HG03432 (cell line): ENCODE data around the gene GRK5.

Experiments used
- ATAC-seq: cut with Tn5 transposase; IDR thresholded peaks from one replicate; pipeline ENCODE4 v1.9.1; 2021; ENCODE audit warnings: mild to moderate bottlenecking, moderate library complexity; ENCODE audit not compliant: unreplicated experiment

The GRK5 gene

DNA sequence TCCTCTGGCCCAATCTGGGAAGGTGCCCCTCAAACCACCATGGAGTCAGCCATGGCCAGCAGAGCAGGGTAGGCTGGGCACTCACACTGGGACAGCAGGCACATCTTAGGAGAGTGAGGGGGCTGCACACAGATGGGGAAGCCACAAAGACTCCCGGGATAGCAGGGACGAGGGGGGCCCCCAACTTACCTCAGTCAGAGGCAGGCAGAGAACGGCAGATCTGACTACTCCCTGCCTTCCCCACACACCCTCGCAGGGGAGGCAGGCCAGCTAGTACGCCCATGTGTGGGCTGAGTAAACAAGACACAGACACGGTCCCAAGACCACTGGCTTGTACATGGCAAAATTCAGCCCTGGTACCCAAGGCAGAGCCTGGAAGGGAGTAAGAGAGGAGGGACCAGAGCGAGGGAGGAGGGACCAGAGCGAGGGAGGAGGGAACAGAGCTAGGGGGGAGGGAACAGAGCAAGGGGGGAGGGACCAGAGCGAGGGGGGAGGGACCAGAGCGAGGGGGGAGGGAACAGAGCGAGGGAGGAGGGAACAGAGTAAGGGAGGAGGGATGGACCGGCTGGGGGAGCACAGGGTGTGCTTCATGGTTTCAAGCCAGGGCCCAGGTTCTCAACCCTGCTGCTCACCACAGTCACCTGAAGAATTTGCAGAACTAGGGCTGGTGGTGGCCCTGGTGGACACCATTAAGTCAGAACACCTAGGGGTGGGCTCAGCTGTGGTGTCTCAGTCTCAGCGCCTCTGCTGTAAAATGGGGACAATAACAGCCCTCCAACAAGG lies 261.4 kb downstream of the GRK5 start:
- ATAC-seq = no peak

DNA sequence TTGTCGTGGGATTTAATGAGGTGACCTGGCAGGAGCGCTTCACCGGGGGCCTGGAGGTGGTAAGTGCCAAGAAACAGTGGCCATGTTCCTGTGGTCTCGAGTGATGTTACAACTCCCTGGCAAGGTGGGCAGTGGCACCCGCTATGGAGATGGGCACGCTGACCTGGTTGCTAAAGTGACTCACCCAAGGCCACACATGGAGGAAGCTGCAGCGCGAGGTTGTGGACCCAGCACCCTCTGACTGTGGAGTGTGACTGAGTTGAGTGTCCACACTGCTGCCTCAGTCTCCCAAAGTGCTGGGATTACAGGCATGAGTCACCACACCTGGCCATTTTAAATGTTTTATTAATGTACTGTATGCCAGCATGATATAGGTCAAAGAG lies 261.9 kb downstream of the GRK5 start:
- no peak for ATAC-seq

DNA sequence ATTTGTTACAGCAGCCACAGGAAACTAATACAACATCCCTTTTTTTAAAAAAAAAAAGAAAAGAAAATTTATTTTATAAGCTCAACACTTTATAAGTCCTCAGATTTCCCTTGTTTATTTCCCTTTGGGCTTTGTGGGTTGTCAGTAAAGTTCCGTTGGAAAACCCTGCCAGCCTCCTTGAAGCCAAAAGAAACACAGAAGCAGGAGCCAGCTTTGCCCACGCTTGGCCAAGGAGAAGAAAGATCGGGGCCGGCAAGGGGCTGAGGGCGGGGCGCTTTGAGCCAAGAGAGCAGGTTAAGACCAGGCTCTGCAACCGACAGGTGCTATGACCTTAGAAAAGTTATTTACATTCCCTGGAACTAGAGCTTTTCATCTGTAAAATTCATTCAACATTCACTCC lies 262.5 kb downstream of the GRK5 start:
- ATAC-seq = no peak

DNA sequence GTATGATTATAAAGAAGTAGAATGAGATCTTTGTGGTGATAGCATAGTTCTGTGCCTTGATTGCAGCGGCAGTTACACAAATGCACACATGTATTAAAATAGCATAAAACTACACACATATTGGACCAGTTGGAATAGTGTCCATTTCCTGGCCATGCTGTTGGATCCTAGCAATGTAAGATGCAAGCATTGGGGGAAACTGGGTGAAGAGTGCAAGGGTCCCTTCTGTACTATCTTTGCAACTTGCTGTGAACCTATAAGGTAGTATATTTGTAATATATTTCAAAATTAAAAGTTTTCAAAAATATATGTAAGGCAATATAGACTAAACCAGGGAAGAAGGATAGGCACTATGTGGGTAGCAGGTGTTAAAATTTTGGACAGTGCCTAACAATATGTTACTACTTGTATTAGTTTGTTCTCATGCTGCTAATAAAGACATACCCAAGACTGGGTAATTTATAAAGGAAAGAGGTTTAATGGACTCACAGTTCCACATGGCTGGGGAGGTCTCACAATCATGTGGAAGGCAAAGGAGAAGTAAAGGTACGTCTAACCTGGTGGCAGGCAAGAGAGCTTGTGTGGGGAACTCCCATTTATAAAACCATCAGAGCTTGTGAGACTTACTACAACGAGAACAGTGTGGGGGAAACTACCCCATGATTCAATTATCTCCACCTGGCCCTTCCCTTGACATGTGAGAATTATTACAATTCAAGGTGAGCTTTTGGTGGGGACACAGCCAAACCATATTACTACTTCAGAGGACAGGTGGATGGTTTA lies 263.7 kb downstream of the GRK5 start:
- ATAC-seq = no peak

DNA sequence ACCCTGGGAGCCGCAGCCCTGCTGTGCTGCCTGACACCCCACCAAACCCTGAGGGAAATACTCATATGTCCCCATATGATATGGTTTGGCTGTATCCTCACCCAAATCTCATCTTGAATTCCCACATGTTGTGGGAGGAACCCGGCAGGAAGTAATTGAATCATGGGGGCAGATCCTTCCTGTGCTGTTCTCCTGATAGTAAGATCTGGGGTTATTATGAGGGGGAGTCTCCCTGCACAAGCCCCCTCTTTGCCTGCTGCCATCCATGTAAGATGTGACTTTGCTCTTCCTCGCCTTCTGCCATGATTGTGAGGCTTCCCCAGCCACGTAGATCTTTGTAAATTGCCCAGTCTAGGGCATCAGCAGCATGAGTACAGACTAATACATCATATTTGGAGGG lies 266.4 kb downstream of the GRK5 start:
- ATAC-seq = no peak

DNA sequence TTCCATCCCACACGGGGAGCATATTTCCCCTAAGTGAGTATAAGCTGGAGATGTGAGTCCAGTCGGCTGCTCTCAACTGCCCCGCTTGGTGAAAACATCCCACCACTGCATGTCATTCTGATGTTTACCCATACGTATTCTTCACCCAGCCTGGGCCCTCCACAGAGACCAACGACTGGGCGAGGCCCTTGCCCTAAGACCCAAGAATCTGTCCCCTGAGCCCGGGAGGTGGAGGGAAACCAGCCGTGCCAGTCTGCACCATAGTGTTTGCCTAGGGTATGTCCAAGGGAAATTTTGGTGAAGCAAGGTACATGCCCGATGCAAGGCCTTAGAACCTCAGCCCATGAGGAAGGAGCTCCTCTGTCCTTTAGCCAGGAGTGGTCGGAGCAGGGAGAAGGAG lies 267.2 kb downstream of the GRK5 start:
- ATAC-seq = no peak

DNA sequence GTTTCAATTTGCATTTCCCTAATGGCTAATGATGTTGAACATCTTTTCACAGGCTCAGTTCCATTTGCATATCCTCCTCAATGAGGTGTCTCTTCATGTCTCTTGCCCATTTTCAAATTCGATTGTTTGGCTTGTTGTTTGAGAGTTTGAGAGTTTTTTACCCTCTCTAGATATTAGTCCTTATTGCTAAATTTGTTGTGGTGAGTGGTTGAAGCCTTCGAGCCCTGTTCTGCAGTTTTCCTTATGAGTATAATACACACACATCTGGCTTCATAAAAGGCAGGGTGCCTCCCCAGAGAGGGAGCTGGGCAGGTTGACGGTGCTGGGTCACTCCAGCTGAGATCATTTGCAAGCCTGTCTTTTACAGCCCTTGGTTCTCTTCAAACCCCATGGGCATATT lies 270.1 kb downstream of the GRK5 start:
- ATAC-seq = peak; percentile 65

DNA sequence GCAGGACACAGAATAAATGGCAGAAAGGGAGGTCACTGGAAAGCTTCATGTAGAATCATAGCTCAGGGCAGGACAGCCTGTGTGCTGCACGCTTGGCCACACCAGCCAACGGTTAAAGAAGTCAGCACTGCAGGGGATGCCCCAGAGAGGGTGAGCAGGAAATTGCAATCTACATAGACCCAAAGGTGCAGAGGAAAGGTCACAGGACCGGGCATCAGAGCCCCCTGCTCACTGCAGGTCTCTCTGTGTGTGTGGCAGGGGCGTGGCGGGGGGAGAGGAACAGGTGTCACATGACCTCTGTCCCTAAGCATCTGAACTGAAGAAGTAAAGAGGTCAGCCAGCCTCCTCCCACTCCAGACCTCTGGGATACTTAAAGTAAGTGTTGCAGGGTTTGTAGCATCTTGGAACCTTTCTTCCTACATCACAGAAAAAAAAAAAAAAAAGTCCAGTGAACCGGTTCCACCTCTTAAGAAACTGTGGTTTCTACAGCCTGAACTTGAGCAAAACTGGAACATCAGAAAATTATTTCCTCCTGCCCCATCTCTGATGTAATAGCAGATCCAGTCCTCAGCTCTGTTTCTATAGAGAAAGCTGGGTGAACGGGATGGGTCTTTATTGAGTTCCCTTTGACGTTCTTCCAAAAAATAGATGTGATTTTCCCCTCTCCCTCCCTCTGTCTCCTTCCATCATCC lies 270.9 kb downstream of the GRK5 start:
- peak; percentile 92 for ATAC-seq

DNA sequence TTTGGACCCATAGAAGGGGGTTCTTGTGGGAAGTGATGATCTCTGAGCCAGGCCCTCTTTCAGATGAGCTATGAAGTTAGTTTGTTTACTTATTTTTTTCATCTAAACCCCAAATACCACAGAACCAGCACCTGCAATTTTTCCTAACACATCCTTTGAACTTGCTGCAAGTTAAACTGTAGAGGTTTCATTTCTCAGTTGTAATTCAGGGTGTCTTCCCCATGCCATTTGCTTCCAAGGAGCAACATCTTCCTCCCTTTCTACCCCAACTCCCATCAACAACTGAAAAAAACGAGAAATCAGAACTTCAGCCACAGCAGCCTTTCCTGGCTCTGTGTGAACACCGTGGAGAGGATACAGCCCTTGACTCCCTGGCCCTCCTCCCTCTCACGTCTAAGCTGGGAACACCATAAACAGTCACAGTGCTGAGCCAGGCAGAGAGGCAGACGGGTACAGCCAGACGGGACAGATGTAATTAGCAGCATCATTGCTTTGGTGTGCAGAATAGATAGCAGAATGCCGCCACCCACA lies 271.5 kb downstream of the GRK5 start:
- no peak for ATAC-seq

DNA sequence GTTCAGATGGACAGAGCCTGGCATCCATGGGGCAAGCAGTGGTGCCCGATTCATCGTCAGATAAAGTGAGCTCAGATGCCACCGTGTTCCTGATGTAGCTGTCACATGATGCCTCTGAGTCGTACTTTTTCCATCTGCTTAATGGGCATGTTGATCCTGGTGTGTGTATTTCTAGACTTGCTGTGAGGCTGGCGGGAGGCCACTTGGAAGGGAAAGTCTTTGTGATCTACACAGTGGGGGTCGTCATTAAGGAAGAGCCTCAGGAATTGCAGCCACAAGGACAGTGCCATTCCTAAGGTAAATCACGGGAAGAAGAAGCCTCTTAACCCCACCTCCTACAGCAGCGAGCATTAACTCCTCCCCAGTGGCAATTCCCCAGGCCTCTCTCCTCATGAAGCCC lies 272.2 kb downstream of the GRK5 start:
- no peak for ATAC-seq

DNA sequence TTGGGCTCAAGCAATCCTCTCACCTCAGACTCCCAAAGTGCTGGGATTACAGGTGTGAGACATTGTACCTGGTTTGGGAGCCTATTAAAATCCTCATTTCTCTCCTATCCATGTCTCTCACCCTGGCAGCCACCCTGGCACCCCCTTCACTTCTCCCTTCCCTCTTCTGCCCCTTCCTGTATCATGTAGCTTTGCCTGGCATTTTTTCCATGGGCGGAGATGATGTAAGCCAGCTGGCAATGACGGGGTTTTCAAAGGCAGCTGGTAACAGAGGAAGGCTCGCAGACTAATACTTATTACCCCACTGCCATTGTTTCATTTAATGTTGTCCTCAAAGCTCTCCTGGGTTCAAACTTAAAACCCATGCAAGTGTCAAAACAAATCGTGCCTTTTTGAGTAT lies 273.3 kb downstream of the GRK5 start:
- no peak for ATAC-seq

DNA sequence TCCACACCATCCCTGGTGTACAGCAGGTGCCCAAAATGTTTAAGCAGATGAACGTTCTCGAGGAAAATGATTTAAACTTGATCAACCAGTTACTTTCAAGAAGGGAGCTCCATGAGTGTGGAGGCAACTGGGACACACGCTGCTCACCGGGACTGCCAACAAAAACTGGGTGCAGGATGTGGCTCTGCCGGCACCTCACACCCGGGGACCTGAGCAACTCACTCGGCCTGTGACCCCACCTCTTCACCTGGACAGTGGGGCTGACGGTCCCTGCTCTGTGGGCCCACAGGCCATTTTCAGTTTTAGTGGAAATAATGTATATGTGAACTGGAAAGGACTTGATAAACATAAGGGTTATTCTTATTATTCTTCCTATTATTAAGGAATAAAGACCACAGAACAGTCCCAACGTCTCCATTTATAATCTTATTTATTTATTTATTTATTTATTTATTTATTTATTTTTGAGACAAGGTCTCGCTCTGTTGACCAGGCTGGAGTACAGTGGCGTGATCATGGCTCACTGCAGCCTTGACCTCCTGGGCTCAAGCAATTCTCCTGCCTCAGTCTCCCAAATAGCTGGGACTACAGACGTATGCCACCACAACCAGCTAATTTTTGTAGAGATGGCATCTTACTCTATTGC lies 274.5 kb downstream of the GRK5 start:
- no peak for ATAC-seq

DNA sequence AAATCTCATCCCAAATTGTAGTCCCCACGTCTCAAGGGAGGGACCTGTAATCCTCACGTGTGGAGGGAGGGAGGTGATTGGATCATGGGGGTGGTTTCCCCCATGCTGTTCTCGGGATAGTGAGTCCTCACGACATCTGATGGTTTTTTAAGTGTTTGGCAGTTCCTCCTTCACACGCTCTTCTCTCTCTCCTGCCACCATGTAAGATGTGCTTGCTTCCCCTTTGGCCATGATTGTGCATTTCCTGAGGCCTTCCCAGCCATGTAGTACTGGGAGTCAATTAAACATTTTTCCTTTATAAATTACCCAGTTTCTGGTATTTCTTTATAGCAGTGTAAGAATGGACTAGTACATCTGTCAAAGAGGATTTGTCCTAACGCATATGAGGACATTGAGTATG lies 275.6 kb downstream of the GRK5 start:
- ATAC-seq = no peak

DNA sequence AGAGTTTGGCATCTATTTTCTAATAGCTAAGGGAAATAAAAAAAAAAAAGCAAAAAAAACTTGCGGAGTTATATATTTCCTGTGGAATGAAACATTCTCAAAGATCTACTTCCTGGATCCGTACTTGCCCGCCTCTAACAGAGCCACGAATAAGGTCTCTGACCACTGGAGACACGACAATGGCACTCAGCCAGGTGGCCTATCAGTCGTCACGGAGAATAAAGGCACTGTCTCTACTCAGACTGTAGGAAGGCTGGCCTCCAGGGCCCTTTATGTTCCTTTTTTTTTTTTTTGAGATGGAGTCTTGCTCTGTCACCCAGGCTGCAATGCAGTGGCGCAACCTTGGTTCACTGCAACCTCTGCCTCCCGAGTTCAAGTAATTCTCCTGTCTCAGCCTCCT lies 276.5 kb downstream of the GRK5 start:
- no peak for ATAC-seq

DNA sequence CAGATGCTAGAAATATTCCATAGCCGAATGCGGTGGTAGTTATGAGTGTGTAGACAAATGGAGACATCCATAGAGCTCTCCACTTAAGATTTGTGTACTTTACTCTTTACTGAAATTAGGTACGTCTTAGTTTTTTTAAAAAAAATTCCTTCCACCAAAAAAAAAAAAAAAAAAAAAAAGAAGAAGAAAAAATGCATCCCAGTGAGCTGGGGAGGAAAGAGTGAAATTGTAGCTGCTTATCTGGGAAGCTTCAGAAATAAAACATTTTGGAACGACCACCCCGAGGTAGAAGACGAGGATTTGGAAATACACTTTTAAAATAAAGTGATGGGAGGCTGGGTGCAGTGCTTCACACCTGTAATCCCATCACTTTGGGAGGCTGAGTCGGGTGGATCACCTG lies 281.3 kb downstream of the GRK5 start:
- no peak for ATAC-seq

DNA sequence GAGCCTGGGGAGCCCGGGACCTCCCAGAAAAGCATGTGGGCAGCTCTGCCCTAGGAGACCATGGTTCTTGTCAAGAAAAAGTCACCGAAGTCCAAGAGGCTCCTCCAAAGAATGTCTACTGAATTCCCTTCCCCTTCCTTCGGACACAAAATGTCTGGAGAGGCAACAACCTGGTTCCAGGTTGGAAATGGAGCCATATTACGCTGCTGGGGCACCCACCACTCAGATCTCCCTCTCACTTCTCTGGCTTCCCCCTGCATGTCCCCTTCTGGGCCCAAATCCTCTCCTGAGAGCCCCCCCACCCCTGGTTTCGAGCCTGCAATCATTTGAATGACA lies 282.6 kb downstream of the GRK5 start:
- ATAC-seq = no peak

DNA sequence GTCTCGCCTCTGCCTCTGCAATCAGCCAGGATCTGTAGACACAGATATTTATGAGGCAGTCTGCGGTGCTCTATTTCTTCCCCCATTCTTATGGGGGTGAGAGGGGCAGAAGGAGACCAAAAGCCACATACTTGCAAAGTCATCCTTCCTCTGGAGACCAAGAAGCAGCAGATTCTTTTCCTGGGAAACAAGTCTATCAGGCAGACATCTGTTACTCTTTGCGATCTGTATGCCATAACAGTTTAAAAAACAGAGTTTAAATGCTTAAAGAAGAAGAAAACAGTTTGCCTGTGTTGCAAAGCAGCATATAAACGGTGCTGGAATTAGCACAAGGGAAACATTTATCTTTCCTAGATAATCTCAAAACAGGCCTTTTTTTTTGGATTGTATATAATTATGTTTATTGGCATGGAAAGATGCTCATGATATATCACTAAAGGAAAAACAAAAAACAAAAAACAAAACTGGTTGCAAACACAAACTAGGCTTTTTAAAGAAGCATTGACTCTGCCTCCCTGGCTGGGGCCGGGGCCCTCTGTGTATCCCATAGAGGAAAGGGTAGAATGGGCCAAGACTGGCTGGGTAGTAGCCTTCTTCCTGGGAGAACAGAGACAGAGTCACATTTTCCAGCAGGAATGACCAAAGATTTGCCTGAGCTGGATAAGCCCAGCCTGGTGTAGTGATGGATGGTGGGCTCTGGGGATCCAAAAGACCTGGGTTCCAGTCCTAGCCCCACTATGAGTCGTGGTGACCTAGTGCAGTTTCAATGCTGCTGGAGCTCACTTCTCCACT lies 284.8 kb downstream of the GRK5 start:
- no peak for ATAC-seq

DNA sequence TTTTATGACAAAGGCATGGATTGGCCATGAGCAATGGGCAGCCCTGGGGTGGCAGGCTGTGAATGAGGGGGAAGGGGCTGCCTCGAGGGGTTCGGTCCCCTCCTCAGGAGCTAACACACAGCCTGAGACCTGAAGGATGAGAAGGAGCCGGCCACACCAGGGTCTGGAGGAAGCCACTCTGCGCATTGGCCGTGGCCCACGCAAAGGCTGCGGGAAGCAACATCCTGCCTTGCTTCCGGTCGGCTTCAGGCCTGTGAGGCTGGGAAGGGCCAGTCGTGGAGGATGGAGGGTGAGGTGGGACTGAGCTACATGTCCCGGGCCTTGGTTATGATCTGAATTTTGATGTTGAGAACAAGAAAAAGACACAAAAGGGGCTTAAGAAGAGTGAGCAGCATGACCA lies 285.8 kb downstream of the GRK5 start:
- ATAC-seq = no peak

DNA sequence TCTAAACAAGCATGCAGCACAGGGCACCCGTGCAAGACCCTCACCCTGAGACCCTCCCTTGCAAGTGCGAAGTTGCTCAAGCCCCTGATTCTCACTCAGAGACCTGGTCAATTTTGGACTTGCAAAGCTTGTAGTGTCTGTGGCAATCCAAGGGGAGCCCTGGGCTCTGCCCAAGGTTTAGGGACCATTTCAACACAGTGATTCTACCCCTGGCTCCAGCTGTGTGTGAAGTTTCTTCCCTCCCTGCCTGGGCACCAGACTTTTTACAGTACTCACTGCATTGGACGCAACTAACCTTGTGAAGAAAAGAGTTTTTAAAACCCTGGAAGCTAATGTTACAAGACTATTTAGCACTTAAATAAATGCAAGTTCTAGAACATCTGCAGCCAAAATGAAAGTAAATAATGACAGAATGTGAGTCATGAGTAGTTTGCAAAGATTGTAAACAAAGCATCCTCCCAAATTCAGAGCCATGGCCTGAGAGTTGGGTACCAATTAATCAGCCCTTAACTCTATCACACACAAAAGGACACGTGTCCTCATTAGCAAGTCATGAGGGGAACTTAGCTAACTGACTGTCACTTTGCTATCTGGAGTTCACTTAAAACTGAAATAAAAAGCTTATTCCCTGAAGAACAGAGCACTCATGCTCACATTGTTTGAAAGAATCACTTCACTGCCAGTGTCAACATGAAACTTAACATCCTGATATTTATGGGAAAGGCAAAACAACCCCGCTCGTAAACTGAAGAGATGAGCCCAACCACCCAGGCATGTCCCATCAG lies 287.1 kb downstream of the GRK5 start:
- ATAC-seq = no peak

DNA sequence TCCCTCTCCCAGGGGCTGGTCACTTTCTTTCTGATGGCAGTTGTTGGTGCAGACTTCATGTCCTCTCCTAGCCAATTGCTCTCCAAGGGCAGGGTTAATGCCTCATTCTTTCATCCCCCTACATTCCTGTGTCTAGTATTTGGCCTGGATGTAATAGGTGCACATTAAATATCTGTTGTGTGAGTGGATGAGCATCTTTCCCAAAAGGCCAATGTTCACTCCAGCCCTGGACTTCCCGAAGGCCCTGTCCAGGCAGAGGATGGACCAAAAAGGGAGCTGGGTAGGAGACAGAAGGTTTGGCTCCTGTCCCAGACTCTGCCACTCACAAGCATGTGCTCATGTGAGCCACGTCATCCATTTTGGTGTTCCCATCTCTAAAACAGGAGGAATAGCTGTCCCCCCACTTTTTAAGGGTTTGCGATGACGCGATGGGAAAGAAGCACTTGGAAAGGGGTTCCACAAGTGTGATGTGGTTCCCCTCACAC lies 287.7 kb downstream of the GRK5 start:
- no peak for ATAC-seq
